Activated CD8-positive, alpha-beta memory T cell treated with anti-CD3 and anti-CD28 coated beads for 4 hours (primary cell): ENCODE data around the gene ZDHHC21.
"Not testable (repeated sequence)": the region's sequence is repeated elsewhere in the genome, so short reads cannot be mapped to it uniquely, and the experiment has no call there.

Source experiments
- DNase-seq, 2 donors: peaks; one replicate each; pipeline ENCODE4 v3.0.0-alpha.2; 2020; ENCODE audit warnings: low read depth in 2 of 2

The ZDHHC21 gene

DNA sequence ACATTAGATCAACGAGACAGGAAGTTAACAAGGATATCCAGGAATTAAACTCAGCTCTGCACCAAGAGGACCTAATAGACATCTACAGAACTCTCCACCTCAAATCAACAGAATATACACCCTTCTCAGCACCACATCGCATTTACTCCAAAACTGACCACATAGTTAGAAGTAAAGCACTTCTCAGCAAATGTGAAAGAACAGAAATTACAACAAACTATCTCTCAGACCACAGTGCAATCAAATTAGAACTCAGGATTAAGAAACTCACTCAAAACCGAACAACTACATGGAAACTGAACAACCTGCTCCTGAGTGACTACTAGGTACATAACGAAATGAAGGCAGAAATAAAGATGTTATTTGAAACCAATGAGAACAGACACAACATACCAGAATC is 10.6 kb downstream of the ZDHHC21 start:
- DNase-seq: not testable (repeated sequence)

GRCh38 chr9:14678776-14679175 is 14.5 kb downstream of the ZDHHC21 start:
- DNase-seq: no peak

GRCh38 chr9:14677872-14678271 is 15.4 kb downstream of the ZDHHC21 start:
- no peak for DNase-seq

DNA sequence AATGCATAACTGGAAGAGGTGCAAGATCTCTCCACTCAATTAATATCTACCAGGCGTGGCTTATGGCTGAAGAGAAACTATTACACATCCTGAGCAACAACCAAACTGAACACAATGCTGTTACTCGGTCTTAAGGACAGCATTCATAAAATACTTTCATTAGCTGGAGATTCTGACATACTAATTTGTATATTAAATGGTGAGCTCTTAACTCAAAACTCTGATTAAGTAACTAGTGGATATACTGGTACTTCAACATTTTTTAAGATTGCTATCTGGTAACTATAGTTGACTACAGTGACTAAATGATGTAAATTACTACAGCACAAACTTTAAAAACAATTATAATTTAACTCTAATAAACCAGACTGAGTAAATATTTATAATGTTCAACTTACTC is 15.8 kb downstream of the ZDHHC21 start:
- no peak for DNase-seq

DNA sequence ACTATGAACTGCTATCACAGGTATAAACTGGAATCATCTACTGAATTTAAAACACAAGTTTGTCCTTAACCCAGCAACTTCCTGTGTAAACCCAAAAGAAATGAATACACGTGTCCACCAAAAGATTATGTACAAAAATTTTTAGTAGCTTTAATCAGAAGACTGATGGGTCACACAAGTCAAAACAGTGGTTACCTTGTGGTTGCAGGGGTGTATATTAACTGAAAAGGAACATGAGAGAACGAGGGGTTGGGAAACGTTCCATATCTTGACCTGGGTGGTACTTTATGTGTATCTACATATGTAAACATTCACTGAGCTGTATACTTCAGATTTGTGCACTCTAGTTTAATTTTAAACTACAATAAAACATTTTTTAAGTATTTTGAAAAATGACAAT is 18.6 kb downstream of the ZDHHC21 start:
- DNase-seq: no peak

GRCh38 chr9:14671377-14671776 is 21.9 kb downstream of the ZDHHC21 start:
- no peak for DNase-seq

GRCh38 chr9:14670718-14671117 is 22.5 kb downstream of the ZDHHC21 start:
- DNase-seq: no peak

DNA sequence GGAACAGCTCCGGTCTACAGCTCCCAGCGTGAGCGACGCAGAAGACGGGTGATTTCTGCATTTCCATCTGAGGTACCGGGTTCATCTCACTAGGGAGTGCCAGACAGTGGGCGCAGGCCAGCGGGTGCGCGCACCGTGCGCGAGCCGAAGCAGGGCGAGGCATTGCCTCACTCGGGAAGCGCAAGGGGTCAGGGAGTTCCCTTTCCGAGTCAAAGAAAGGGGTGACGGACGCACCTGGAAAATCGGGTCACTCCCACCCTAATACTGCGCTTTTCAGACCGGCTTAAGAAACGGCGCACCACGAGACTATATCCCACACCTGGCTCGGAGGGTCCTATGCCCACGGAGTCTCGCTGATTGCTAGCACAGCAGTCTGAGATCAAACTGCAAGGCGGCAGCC is 29.2 kb downstream of the ZDHHC21 start:
- not testable (repeated sequence) for DNase-seq

- no peak for DNase-seq
Observed at GRCh38 chr9:14662060-14662453, 31.2 kb downstream of the ZDHHC21 start.

DNA sequence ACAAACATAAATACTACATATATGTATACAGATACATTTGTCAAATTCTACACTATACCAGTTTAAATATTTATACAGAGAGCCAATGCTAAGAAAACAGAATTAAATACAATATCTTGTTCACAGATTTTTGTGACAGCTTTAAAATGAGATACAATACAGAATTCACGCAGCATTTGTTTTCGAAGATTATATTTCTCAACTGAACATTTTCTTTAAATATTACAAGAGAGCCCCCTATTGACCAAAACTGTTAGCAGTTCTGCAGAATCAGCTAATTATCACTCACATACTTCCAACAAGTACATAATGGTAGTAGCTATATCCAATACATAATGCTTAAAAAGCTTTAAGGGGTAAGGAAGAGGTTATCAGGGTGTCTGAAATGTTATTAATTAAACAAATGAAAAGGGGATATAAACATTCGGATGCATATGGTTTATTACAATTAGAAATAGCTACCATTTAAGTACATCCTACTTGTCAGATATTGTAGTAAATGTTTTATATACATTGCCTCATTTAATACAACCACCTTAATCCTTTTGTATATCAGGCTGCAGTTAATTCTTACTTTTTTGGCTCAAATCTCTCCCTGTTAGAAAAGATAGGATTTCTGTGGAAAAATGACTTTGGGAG is 31.7 kb downstream of the ZDHHC21 start:
- DNase-seq: no peak

DNA sequence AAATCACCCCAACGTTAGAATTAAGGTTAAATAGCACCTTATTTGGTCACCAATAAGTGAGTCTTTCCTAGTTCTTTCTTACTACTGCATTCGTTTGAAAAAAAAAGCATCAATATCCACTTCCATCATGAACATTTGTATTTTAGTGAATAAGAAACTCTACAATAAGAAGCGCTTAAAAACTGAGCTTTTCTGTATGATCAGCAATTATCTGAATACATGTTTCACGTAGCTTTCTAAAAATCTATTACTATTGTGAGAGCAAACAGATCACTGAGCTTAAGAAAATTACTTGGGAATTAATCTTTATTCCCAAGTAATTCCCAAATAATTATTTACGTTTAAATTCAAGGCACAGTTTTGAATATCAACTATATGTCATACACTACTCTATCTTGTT is 32.5 kb downstream of the ZDHHC21 start:
- DNase-seq: no peak

DNA sequence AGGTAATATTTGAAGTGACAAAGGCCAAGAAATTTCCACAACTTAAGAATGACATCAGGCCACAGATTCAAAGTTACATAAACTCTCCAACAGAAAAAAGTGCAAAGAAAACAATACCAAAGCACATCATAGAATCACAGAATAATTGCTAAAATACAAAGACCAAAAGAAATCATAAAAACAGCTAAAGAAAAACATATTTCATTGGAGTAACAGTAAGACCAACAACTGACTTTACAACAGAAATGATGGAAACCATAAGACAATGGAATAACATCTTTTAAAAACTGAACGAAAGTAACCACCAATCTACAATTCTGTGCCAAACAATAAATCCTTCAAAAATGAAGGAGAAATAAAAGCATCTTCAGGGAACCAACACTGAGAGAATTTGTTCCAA is 38.3 kb downstream of the ZDHHC21 start:
- no peak for DNase-seq

DNA sequence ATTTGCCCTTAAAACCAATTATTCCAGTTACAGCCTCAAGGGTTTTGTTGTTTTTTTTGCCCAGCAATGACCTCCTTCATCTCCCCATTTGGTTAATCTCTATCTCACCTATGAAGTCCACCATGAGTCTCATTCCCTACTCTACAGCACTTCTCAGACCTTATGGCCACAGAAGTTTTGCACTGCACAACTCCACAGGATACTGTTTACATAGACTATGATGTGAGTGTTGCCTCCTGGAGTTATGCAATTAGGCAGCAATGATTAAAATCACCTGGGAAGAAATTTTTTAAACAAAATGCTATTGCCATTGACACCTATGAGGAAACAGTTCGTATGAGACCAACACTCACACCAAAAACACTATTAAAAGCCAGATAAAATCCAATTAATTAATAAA is 39.7 kb downstream of the ZDHHC21 start:
- no peak for DNase-seq

DNA sequence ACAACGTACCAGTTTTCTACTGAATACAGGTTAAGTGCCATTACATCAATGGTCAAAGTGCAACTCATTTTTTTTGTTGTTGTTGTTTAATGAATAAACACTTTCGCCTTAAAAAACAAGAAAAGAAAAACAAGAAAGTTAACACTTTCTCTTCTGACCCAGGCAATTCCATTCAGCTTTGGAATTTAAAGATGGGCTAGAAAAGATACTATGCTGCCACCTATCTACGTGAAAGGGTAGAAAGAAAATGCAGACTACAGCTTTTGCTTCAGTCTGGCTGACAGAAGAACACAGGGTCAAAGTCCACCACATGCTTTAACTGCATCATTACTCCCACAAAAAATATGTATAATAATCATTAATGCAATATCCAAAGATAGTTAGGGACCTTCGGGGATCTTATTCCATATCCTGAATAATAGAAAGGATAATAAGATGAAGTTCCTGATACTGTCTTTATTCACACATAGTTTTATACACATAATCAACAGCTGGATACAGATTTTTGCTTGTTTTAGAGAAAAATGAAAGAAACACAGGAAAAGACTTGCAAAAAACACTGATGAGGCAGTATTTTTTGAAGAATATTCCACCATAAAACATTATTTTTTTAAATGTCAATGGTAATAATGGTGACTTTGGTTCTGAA is 40.4 kb downstream of the ZDHHC21 start:
- no peak for DNase-seq

GRCh38 chr9:14650596-14650995 is 42.6 kb downstream of the ZDHHC21 start:
- DNase-seq: no peak

GRCh38 chr9:14645648-14646047 is 47.6 kb downstream of the ZDHHC21 start:
- DNase-seq: no peak

DNA sequence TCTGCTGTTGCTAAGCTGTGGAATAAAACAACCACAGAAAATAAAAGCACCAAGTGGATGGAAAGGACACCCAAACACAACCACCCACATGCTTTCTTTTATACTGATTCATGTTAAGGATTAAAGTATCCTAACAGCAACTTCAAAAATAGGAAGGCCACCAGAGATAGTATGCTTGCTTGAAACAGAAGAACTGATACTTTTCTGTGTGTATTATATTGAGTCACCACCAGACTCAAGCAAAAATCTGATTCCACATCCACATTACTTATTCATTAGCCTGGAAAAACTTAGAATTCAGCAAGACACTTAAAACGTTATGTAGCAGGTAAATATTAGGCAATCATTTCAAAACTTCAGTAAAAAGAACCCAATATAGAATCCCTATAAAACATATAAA is 52.3 kb downstream of the ZDHHC21 start:
- no peak for DNase-seq

- DNase-seq: no peak
Observed at GRCh38 chr9:14640294-14640693, 52.9 kb downstream of the ZDHHC21 start.

DNA sequence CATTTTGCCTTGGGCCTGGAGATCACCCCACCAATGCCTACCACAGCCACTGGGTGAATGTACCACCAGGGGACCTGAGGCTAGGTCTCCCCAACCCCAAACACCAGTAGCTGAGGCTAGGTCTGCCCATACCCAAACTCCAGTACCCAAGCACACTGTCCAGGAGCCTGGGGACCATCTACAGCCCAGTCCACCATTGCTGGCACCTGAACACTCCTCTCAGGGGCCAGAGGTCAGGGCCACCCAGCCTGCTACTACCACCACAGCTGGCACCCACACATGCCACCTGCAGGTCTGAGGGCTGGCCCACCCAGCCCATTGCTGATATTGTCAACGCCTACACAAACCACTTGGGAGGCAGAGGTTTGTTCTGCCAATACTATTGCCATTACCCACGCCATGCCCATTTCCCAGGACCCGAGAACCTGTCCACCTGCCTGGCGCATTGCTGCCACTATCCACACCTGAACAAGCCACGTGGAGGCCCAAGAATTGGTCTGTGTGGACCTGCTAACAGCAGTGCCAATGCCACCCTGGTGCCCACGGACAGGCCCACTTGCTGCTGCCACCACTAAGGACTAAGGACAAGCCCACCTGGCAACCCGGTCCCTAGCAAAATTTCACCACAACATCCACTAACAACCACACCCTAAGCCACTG is 59.2 kb downstream of the ZDHHC21 start:
- no peak for DNase-seq

DNA sequence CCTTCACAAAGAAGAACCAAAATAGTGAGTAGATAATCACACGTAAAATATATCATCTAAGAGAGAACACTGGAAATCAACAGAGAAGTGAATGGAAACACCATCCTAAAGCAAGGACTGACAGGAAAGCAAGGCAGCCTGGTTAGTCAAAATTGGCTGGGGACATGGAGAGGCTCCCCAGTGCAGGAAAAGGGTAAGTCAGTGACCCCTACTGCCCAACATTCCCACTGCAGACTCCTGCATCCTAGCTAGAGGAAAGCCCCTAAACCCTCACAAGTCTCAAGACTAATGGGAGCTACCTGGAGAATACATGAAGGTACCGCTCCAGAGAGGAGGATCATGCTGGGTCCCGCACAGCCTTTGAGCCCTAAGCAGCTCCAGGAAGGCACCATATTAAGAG is 60.1 kb downstream of the ZDHHC21 start:
- DNase-seq: no peak

DNA sequence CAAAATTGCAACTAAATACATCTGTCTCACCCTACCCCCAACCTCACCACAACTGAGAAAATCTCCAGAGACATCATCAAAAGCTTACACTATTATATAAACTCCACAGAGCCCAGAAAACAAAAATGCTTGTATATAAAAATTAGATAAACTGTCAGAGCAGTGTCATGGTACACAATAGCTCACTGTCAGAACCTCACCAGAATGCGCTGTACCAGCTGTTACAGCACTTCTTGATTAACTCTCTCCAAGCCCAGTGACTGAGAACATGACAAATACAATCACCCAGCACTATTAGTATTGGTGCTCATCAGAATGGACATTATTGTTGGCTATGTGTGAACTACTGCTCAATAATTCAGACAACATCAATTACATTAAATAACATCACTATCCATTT is 65.7 kb downstream of the ZDHHC21 start:
- no peak for DNase-seq

- DNase-seq: no peak
Observed at GRCh38 chr9:14618836-14619420, 74.3 kb downstream of the ZDHHC21 start.
